Measurements from ENCODE around the gene SVEP1.

SVEP1 gene

DNA sequence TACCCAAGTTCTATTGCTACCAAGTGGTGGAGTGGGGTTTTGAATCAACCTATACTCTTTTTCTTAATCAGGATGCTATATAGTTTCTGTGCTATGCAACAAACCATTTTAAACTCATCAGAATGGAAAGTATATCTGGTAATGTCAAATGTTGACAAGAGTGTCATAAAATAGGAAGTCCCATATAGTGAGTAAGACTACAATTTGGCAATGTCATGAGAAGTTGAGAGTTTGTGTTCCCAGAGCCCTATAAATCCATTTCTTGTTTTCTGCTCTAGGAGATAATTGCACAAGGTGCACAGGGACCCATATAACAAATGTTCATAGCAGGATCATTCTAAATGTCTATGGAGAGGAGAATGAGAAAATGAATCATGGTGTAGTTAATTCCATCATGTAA lies 132.1 kb downstream of the SVEP1 start:
- ChIA-PET POLR2A (no interaction called here), CTCF (no interaction called here)
- TF ChIP-seq, protein P1, sequence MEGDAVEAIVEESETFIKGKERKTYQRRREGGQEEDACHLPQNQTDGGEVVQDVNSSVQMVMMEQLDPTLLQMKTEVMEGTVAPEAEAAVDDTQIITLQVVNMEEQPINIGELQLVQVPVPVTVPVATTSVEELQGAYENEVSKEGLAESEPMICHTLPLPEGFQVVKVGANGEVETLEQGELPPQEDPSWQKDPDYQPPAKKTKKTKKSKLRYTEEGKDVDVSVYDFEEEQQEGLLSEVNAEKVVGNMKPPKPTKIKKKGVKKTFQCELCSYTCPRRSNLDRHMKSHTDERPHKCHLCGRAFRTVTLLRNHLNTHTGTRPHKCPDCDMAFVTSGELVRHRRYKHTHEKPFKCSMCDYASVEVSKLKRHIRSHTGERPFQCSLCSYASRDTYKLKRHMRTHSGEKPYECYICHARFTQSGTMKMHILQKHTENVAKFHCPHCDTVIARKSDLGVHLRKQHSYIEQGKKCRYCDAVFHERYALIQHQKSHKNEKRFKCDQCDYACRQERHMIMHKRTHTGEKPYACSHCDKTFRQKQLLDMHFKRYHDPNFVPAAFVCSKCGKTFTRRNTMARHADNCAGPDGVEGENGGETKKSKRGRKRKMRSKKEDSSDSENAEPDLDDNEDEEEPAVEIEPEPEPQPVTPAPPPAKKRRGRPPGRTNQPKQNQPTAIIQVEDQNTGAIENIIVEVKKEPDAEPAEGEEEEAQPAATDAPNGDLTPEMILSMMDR (IDR thresholded peaks at IDR 0.05; ENCODE audit: control extremely low read depth, extremely low read depth, low read depth, missing control alignments) = no peak

DNA sequence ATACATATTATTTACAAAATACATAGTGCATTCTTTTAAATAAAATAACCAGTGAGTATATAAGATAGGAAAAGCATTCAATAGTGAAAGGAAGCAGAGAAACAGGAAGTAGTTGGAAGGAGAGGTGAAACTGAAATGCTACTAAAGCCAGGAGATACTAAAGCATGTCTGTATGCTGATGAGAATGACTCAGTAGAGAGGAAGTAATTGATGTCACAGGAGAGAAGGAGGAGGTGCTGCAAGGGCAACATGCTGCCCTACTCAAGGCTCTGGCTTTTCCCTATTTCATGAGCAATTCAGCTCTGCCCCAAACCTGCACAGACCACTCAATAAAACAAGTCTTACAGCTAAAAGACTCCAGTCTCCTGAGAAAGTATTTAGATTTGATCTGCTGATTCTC lies 133.4 kb downstream of the SVEP1 start:
- ChIA-PET CTCF (no interaction called here), POLR2A (no interaction called here)
- DNase-seq (ENCODE audit: extremely low spot score) = no peak
- TF ChIP-seq, protein P1 (IDR thresholded peaks at IDR 0.05; ENCODE audit: control extremely low read depth, extremely low read depth, low read depth, missing control alignments) = no peak

More for the DNA sequence above, 132.1 kb downstream of the SVEP1 start:
- DNase-seq (ENCODE audit: extremely low spot score) = no peak

DNA sequence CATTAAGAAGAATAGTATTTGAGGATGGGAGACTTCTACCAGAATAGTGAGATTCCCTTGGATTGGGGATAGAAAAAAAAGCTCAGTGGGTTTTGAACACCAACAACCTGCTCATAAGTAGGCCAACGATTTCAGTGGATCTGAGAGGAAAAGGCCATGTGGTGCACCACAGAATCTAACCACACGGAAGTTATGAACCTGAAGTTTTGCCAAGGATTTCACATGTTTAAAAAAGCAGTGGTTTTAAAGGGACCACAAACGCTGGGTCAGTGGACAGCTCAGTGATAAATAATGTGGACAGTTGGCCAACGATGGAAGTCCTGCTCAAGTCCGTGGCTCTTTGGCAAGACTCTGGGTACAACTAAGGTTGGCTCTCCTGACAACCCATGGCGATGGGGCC lies 134.6 kb downstream of the SVEP1 start:
- CTCF ChIA-PET = no interaction called here
- DNase-seq (ENCODE audit: extremely low spot score) = no peak
- POLR2A ChIA-PET = no interaction called here
- TF ChIP-seq, protein P1 (IDR thresholded peaks at IDR 0.05; ENCODE audit: control extremely low read depth, extremely low read depth, low read depth, missing control alignments) = no peak

DNA sequence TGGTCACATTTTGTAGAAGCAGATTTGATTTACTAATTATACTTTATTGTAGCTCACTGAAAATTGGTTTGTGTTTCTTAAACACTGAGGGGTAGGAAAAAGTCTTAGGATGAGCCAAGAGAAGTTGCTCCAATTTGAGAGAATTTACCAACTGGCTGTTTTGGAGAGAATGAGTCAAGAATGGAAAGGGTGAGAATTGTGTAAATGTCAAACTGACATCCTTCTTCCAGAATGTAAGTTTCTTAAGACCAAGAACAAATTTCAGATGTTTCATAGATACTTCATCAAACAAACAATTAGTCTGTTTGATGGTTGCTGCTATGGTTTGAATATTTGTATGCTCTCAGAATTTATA lies 135.7 kb downstream of the SVEP1 start:
- CTCF ChIA-PET = no interaction called here
- no peak for DNase-seq (ENCODE audit: extremely low spot score)
- POLR2A ChIA-PET = no interaction called here
- TF ChIP-seq, protein P1 (IDR thresholded peaks at IDR 0.05; ENCODE audit: control extremely low read depth, extremely low read depth, low read depth, missing control alignments) = no peak

DNA sequence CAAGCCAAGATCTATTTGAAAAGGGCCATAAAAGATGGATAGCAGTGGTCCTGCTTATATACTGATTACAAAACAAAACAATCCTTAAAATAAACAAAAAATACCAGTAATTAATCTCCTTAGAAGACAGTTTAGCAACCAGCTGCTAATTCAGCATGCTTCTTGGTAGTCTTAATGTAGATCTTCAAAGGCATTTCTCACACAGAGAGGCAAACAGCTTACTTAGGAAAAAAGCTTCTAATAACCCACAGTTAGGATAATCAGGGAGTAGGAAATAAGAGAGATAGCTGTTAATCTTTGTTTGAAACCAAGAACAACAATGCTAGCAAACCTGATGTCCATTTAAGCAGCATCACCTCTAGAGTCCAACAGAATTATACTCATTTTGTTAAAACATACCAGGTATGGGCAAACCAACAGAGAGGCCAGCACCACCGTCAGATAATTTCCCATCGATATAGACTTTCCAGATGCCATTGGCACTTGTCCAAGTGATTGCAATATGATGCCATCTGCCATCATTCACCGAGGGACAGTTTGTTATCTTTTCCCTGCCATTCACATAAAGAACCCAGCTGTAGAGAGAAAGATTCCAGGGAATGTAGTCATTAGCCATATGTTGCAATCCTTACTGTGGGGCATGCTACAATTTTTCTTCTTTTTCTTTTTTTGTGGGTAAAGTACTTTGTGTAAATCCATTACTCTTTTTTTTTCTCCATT lies 136.2 kb downstream of the SVEP1 start:
- POLR2A ChIA-PET = no interaction called here
- TF ChIP-seq, protein P1 (IDR thresholded peaks at IDR 0.05; ENCODE audit: control extremely low read depth, extremely low read depth, low read depth, missing control alignments) = no peak
- DNase-seq (ENCODE audit: extremely low spot score) = no peak
- CTCF ChIA-PET = interaction anchor here (1.2 kb wide), 1 partner anchor 10 kb away, joined by 3 read pairs; no protein-coding TSS in a partner anchor

DNA sequence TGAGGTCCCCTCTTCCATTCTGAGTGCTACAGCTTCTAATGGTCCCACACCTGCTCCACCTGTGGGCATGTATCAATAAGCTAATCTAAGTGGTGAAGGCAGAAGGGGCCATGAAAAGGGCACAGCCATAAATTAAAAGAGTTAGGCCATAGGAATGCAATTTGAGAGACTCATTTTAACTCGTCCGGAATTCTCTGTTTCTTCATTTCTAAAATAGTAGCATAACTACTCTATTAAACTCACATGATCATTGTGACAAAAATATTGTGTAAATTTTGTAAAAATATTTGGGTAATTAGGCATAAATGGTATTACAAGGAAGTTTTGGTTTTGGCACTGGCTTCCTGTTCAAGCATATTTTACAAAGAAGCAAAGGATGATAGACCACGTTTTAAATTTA lies 138.7 kb downstream of the SVEP1 start:
- POLR2A ChIA-PET = no interaction called here
- CTCF ChIA-PET = interaction anchor here (0.8 to 1.2 kb wide), 3 partner anchors 9 to 540 kb away, joined by 3 to 4 read pairs (median 3); no protein-coding TSS in a partner anchor

More for the DNA sequence above, 138.7 kb downstream of the SVEP1 start:
- TF ChIP-seq, protein P1 (IDR thresholded peaks at IDR 0.05; ENCODE audit: control extremely low read depth, extremely low read depth, low read depth, missing control alignments) = no peak
- no peak for DNase-seq (ENCODE audit: extremely low spot score)
